Astrocyte (in vitro differentiated cells and primary cell): ENCODE results near the gene DCUN1D5.

ENCODE experiments used
- CTCF ChIP-seq: IDR thresholded peaks from 2 replicates; pipeline ENCODE4 v1.5.1; 2011; ENCODE audit warnings: low read depth, mild to moderate bottlenecking, inconsistent platforms, low read length, moderate library complexity; ENCODE audit not compliant: insufficient read depth
- EZH2 ChIP-seq: IDR thresholded peaks from 2 replicates; pipeline ENCODE4 v1.6.1; 2012; ENCODE audit warnings: mild to moderate bottlenecking, low read length, inconsistent platforms; ENCODE audit not compliant: insufficient read depth

DNA sequence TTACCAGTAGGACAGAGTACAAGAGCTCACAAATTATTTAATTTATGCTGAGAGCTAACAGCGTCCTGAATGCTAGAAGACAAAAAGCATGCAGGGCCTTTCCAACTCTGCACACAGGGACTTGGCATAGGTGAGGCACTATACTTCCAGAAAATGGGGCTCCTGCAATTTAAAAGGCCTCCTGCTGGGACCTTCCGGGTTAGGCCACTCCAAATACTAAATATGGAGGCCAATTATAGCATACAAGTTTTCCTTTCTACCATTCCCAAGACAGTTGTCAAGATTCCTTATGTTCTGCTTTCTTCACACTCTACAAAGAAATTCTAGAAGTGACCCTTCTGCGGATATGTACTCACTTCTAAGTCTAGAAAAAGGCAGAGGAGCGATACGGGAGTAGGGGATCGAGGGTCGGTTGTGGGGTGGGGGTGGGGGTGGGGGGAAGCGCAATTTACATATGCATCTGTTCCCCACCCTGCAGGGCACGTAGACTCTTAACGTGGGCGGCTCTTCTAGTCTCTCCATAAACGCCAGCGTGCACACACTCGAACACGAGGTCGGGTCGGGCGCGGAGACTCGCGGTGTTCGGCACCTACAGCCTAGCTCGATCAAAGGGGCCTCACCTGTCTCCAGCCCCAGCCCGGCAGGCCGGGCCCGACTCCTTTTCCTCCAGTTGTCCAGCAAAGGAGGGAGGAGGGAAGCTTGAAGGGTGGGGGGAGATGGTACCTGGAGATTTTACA lies 728 bp downstream of the DCUN1D5 start:
- no peak for TF ChIP-seq CTCF
- no peak for TF ChIP-seq EZH2
